Activated CD8-positive, alpha-beta memory T cell treated with anti-CD3 and anti-CD28 coated beads, Interleukin-2, amount 50 U/mL, for 48 hours (primary cell): ENCODE data around the gene CHGA.

Experiments
- DNase-seq: peaks from one replicate; pipeline ENCODE4 v3.0.0-alpha.2; 2020

The CHGA gene

DNA sequence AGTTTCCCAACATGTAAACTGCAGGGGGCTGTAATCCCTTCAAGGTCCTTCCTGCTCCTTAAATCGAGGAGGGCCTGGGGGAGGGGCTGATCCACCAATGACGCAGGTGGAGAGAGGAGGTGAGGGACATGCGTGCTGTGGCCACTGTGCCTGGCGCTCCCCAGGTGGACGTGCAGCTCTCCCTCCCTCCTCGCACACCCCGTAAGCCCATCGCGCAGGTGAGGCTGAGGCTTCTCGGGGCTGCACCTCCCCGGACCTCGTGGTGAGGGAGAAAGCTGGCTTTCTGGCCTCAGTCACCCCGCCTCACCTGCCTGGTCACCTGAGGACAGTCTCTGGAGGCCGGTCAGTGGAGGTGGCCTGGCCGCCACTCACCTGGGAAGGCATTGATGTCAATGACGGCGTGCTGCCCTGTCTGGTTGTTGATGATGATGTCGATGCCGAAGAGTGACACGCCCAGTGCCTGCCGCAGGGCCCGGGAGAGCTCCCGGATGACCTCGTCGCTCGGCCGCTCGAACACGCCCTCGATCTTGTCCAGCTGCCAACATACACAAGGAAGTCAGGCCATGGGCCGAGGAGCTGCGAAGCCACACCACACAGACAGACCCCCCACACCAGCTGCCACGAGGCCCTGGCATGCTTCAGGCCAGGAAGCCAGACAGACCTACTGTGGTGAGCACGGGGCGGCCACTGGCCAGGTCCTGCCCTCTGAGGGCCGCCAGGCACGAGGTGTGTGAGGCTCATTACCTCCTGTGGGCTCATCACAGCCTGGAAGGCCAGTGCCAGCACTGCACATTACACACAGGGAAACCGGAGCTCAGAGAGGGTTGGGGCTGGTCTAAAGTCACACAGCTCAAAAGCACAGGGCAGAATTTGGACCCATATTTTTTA lies 23.3 kb downstream of the CHGA start:
- DNase-seq = no peak

DNA sequence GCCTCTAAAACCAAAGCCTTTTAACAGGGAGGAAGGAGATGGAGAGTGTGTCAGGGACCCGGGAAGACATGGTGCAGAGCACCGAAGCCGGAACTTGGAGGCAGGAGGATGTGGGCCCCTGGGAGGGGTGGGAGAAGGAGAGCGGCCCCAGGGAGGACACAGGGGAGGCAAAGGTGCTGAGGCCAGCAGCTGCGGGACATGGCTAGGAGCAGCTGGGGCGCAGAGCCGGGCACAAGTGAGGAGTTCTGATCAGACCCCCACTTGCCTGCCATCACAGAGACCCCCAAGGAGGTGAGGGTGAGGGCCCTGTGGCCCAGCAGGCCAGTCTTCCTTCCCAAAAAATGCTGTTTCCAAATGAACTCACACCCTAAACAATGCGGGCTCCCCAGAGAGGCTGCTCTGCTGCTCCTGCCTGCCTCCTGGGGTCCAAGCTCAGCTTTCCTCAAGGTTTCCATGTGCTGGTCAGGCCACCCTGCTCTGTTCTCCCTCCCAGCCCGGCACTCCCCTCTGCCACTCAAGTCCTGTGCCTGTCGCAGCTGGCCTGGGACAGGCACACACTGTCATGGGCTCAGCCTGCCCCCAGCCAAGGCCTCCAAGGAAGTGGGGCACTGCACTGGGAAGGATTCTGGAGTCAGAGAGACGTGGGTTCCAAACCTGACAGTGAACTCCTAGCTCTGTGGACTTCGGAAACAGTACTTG lies 24.0 kb downstream of the CHGA start:
- no peak for DNase-seq

DNA sequence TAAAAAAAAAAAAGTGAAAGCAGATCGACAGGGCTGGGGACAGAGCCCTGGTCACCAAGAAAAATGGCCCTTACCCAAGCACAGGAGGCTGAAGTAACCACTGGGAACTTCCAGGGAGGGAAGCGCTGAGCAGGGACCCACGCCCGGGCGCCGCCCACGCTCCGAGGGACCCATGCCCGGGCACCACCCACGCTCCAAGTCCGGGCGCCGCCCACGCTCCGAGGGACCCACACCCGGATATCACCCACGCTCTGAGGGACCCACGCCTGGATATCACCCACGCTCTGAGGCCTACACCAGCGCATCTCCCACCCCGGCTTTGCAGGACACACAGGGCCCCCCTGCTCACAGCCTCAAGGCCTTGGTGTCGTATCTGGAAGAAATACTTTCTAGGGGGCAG lies 25.7 kb downstream of the CHGA start:
- DNase-seq = no peak

GRCh38 chr14:92949496-92950192 lies 26.7 kb downstream of the CHGA start:
- DNase-seq = no peak

- no peak for DNase-seq
Observed at GRCh38 chr14:92950193-92950540, 27.2 kb downstream of the CHGA start.

- no peak for DNase-seq
Observed at GRCh38 chr14:92950773-92951172, 27.8 kb downstream of the CHGA start.

- DNase-seq = no peak
Observed at GRCh38 chr14:92951261-92951660, 28.3 kb downstream of the CHGA start.

DNA sequence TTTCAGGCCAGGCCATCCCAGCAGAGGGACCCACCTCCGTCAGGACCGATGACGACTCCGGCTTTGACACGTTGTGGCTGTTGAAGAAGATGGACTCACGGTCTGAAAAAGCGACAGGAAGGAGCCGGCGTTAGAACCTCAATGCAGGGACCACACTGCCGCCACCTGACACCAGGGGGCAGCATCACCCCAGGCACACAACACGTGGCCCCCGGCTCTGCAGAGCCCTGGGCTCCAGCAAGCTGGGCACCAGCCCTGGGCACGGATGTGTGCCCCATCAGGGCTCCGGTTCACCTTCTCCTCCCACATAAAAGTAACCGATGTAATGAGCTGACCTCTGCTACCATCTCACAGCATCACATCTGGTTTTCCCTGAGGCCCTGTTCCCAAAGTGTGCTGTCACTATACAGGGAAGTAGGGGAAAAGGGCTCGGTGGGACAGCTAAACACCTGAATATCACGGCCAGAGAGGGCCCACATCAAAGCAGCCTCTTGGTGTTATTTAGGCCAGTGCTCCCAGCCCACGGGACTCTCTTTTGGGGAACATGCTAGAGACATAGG lies 29.0 kb downstream of the CHGA start:
- peak; percentile 94 for DNase-seq

- DNase-seq = no peak
Observed at GRCh38 chr14:92952481-92953298, 29.7 kb downstream of the CHGA start.

- no peak for DNase-seq
Observed at GRCh38 chr14:92953526-92953925, 30.6 kb downstream of the CHGA start.

DNA sequence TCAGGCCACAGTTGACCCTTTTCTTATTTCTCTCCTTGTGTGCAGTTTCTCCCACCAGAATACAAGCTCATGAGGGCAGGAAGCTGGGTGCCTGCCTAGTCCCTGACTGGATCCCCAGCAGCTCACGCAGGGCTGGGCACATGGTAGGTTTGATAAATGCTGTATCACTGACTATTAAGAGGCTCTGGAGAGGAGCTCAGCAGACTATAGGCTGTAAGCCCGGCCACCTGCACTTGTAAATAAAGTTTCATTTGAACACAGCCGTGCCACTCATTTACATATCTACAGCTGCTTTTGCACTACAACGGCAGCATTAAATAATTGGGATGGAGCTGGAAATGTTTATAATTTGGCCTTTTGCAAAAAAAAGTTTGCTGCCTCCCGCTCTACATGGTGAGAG lies 32.0 kb downstream of the CHGA start:
- no peak for DNase-seq

- DNase-seq = no peak
Observed at GRCh38 chr14:92955381-92955780, 32.4 kb downstream of the CHGA start.

DNA sequence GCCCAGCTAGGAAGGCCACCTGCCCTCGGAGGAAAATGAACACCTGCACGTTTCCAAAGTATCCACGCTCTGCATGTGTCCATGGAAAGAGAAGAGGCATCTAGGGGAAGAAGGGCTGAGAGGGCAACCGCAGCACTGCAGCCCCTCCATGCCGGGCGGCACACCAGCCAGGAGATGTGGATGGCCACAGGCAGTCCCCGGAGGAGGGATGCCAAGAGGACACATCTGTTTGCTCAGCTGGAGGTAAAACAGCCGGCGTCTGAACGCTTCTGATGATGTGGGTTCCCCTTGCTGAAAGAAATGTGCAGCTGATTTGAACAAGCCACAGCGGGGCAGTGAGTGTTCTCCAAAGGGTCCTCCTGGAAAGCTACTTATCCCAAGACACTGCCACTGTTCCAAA lies 34.0 kb downstream of the CHGA start:
- no peak for DNase-seq

GRCh38 chr14:92958373-92959188 lies 35.6 kb downstream of the CHGA start:
- no peak for DNase-seq

GRCh38 chr14:92959189-92959531 lies 36.2 kb downstream of the CHGA start:
- DNase-seq = no peak

DNA sequence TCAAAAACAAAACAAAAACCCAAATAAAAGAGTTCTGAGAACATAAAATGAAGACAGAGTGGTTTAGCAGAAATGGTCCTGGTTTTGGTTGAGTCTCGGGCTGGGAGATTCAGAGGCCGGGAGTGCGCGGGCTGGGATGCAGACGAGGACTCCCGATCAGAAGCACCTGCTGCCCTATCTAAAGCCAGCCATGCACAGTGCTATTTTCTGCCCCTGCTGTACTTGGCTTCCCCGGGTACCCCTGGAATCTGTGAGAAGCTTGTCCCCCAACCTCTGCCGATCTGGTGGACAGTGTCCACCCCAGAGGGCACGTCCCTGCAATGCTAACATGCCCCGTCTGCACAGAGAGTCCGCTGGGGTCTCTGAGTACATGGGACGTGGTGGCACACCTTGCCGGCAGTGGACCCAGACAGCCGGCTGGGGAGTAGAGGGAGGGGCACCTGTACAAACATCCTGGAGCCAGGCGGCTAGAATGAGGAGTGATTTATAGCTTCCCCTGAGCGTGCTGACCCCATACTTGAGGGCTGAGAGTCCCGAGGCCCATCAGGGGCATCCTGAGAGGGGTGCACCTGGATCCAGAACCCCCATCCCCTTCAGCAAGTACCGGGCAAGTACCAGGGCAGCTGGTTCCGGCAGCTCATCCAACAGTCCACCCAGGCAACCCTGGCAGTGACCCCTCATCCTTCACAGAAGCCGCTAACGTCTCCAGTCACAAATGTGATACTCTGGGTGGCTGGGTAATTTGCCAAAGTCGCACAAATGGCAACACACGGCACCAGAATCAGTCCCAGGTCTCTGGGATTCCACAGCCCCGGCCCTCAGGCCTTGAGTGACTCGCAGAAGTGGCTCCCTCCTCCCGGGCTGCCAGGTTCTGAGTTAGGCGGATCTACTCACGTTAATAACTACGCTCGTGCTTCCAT lies 37.1 kb downstream of the CHGA start:
- DNase-seq = no peak

DNA sequence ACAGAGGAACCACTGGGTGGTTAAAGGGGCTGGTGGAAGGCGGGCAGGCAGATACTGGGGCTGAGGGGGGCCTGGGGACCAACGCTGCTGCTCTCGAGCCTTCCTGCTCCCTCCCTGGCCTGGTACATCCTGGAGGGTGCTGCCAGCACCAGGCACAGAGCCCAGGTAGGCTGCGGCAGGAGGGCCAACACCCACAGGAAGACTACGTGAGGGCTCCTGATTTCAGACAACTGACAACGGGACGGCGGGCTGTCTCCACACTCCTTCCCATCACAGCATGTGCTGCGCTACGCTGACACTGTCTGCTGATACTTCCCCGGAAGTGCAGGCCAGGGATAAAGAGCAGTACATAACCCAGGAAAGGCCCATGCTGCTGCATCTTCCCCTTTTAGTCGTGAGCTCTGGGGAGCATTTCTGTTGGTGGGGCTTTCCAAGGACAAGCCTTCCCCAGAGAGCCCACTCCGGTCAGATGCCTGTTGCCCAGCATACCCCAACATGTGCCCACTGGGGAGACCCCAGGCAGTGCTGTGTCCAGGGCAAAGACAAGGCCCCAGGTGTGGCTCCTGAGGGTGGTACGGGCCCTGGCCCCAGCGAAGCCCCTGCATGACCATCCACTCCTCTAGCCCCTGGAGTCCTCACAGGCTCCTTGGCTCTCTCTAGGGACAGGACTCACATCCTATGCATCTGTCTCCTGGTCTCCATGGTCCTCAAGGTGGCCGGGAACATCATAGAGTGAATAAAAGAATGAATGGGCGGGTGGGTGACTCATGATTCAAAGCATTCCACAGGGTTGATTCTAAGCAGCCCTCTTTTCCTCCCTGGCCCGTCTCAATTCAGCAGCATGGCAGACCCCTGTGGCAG lies 38.0 kb downstream of the CHGA start:
- no peak for DNase-seq

DNA sequence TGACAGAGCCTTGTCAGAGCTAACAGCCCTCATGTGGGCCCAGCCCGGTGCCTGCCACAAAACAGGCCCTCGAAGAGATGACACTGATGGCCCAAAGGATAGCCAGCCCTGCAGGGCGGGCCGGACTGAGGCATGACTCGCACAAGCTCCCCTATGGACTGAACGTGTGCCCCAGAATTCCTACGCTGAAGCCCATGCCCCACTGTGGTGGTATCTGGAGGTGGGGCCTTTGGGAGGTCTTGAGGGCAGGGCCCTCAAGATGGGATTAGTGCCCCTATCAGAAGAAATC lies 38.6 kb downstream of the CHGA start:
- DNase-seq = no peak

GRCh38 chr14:92962031-92962830 lies 39.3 kb downstream of the CHGA start:
- DNase-seq = no peak
